Panc1 (cell line): ENCODE data around the gene PCDHB1. TPM values are rescaled to one million over a fixed set of nuclear protein-coding genes. Genes with fewer than 3 reads are reported as not detected.

Experiments used
- ATAC-seq: fragments of 200-7000 bp; cut with Tn5 transposase; 2 replicates; pipeline ENCODE4 v1.9.1; 2020; ENCODE audit warnings: mild to moderate bottlenecking, moderate library complexity
- BruUV-seq: library from RNA; stranded (reverse); fragments of 400-500 nt; replicated peaks from 2 replicates; lab custom pipeline; 2021; lab: Mats Ljungman, UMichigan
- CTCF ChIA-PET: fragments of 300-600 bp; sonication (Branson Sonifier 250); formaldehyde crosslinking; loops from one replicate; lab custom pipeline; 2022; ENCODE audit warnings: antibody characterized with exemption; lab: Charles Lee
- POLR2A ChIA-PET: fragments of 300-600 bp; sonication (Branson Sonifier 250); formaldehyde crosslinking; loops from one replicate; lab custom pipeline; 2022; ENCODE audit warnings: antibody characterized with exemption; lab: Charles Lee
- DNase-seq: peaks from one replicate; pipeline ENCODE4 v3.0.0-alpha.2; 2010; ENCODE audit warnings: low read depth, low spot score
- H3K27ac ChIP-seq: 2 replicates; pipeline ENCODE4 v1.5.1; 2011; ENCODE audit warnings: mild to moderate bottlenecking, low read length, inconsistent platforms
- H3K27me3 ChIP-seq: fragments of 200-500 bp; sonication (Bioruptor generic); 2 replicates; pipeline ENCODE4 v1.6.0; 2014; ENCODE audit warnings: low read length, inconsistent platforms; ENCODE audit not compliant: control insufficient read depth, insufficient read depth
- H3K36me3 ChIP-seq: fragments of 200-500 bp; sonication (Bioruptor generic); 2 replicates; pipeline ENCODE4 v1.5.1; 2014; ENCODE audit warnings: inconsistent platforms, mild to moderate bottlenecking, low read length, moderate library complexity; ENCODE audit not compliant: control insufficient read depth, insufficient read depth
- H3K4me1 ChIP-seq: 2 replicates; pipeline ENCODE4 v1.5.1; 2011; ENCODE audit warnings: inconsistent platforms, mild to moderate bottlenecking, low read length, moderate library complexity; ENCODE audit not compliant: control insufficient read depth, insufficient read depth
- H3K4me3 ChIP-seq, 2 experiments: 2 replicates each; pipeline ENCODE4 v1.5.1; 2011 to 2012; ENCODE audit warnings: low read depth in 2 of 2, low read length in 2 of 2, mild to moderate bottlenecking in 2 of 2, inconsistent platforms in 1 of 2, moderate library complexity in 1 of 2
- H3K9me3 ChIP-seq: fragments of 200-500 bp; sonication (Bioruptor generic); 2 replicates; pipeline ENCODE4 v1.5.1; 2014; ENCODE audit warnings: low read depth, mild to moderate bottlenecking, inconsistent platforms, low read length, moderate library complexity; ENCODE audit not compliant: control insufficient read depth, insufficient read depth
- POLR2AphosphoS5 ChIP-seq: IDR thresholded peaks from 2 replicates; pipeline ENCODE4 v1.6.1; 2012; ENCODE audit warnings: mild to moderate bottlenecking, low read depth, low read length, moderate library complexity
- REST ChIP-seq, 2 experiments: IDR thresholded peaks; 2 replicates each; pipeline ENCODE4 v1.6.1; 2011 to 2012; ENCODE audit warnings: low read depth in 2 of 2, control low read depth in 1 of 2, low read length in 1 of 2, mild to moderate bottlenecking in 1 of 2, moderate library complexity in 1 of 2; ENCODE audit not compliant: insufficient read depth in 1 of 2
- SIN3A ChIP-seq: IDR thresholded peaks from 2 replicates; pipeline ENCODE4 v1.6.1; 2012; ENCODE audit warnings: low read depth, mild to moderate bottlenecking, low read length, moderate library complexity, borderline replicate concordance; ENCODE audit not compliant: insufficient read depth
- TCF7L2 ChIP-seq: IDR thresholded peaks from 2 replicates; pipeline ENCODE4 v1.6.1; 2011; ENCODE audit warnings: mild to moderate bottlenecking, low read depth, low read length, inconsistent platforms
- in situ Hi-C: cut with HindIII; loops from 2 replicates; pipeline ENCODE4 v1.10.0; 2016; ENCODE audit warnings: low sequenced_read_pairs, low pct_unique_long_range_greater_than_20kb
- intact Hi-C: fragments of 100-400 bp; cut with micrococcal nuclease; formaldehyde crosslinking; loops from one replicate; pipeline ENCODE4 v1.10.0; 2022; ENCODE audit not compliant: unreplicated experiment
- total RNA-seq: library from RNA; stranded (reverse); gene quantifications from one replicate; pipeline ENCODE4 v1.2.1, GENCODE V29; 2021; ENCODE audit not compliant: unreplicated experiment
- TF ChIP-seq, protein P1 (sequence below): fragments of 450-650 bp; IDR thresholded peaks from 2 replicates; pipeline ENCODE4 v1.5.1; 2017; ENCODE audit warnings: mild to moderate bottlenecking

PCDHB1 gene
- total RNA-seq, 1 experiment from 2014 or later, result 0.05 TPM

GRCh38 chr5:141022384-141022783 is 28.8 kb upstream of the PCDHB1 start:
- in situ Hi-C loops (no loop called here), intact Hi-C loops (no loop called here)
- BruUV-seq, result no TSS peak
- ChIA-PET CTCF (no interaction called here), POLR2A (no interaction called here)
- H3K36me3 ChIP-seq, result no peaks in the 10 kb centered on the region
- ATAC-seq, result no peak
- DNase-seq, result no peak
- TF ChIP-seq, protein P1, sequence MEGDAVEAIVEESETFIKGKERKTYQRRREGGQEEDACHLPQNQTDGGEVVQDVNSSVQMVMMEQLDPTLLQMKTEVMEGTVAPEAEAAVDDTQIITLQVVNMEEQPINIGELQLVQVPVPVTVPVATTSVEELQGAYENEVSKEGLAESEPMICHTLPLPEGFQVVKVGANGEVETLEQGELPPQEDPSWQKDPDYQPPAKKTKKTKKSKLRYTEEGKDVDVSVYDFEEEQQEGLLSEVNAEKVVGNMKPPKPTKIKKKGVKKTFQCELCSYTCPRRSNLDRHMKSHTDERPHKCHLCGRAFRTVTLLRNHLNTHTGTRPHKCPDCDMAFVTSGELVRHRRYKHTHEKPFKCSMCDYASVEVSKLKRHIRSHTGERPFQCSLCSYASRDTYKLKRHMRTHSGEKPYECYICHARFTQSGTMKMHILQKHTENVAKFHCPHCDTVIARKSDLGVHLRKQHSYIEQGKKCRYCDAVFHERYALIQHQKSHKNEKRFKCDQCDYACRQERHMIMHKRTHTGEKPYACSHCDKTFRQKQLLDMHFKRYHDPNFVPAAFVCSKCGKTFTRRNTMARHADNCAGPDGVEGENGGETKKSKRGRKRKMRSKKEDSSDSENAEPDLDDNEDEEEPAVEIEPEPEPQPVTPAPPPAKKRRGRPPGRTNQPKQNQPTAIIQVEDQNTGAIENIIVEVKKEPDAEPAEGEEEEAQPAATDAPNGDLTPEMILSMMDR, result no peak
- no peak for TF ChIP-seq REST (IDR thresholded peaks at IDR 0.05; ENCODE audit: insufficient read depth in 1 of 2, low read depth in 2 of 2, low read length in 1 of 2)
- no peaks in the 10 kb centered on the region for H3K27me3 ChIP-seq
- H3K9me3 ChIP-seq, result no peaks in the 10 kb centered on the region
- H3K27ac ChIP-seq, result no peak overlapping the region
- H3K4me3 ChIP-seq, result no peak overlapping the region
- no peaks in the 10 kb centered on the region for H3K4me1 ChIP-seq

GRCh38 chr5:141031006-141031405 is 20.2 kb upstream of the PCDHB1 start:
- Histone ChIP-seq H3K27ac (no peak overlapping the region), H3K36me3 (no peaks in the 10 kb centered on the region), H3K27me3 (no peaks in the 10 kb centered on the region), H3K4me1 (no peaks in the 10 kb centered on the region), H3K9me3 (no peaks in the 10 kb centered on the region), H3K4me3 (no peak overlapping the region)
- intact Hi-C loops, result no loop called here
- no peak for ATAC-seq
- in situ Hi-C loops, result no loop called here
- ChIA-PET POLR2A (no interaction called here), CTCF (no interaction called here)
- no peak for TF ChIP-seq SIN3A
- TF ChIP-seq POLR2AphosphoS5, result no peak
- TF ChIP-seq TCF7L2, result no peak
- TF ChIP-seq, protein P1, result no peak
- no peak for TF ChIP-seq REST (IDR thresholded peaks at IDR 0.05; ENCODE audit: insufficient read depth in 1 of 2, low read depth in 2 of 2, low read length in 1 of 2)
- no peak for DNase-seq
- BruUV-seq, result no TSS peak
